Measurements from ENCODE around the gene HRH4.

Gene HRH4

DNA sequence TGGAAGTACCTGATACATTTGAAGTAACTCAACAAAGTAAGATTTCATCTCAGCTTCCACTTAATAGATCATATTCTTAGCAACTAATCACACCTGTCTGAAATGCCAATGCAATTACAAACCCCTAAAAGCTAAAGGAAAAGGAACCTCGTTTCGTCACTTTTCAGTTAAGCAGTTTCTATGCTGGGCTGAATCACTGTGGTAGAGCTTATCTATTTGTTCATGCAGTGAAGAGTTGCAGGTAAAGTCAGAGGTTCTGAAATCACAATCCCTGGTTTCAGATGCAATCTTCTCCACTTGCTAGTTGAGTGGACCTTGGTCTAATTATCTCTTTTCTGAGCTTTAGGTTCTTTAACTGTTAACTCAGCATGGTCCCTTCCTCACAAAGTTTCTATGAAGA lies 6.3 kb downstream of the HRH4 start:
- no peak overlapping the region for H3K4me3 ChIP-seq (ENCODE audit: low read depth, low read length)
- TF ChIP-seq, protein P1, sequence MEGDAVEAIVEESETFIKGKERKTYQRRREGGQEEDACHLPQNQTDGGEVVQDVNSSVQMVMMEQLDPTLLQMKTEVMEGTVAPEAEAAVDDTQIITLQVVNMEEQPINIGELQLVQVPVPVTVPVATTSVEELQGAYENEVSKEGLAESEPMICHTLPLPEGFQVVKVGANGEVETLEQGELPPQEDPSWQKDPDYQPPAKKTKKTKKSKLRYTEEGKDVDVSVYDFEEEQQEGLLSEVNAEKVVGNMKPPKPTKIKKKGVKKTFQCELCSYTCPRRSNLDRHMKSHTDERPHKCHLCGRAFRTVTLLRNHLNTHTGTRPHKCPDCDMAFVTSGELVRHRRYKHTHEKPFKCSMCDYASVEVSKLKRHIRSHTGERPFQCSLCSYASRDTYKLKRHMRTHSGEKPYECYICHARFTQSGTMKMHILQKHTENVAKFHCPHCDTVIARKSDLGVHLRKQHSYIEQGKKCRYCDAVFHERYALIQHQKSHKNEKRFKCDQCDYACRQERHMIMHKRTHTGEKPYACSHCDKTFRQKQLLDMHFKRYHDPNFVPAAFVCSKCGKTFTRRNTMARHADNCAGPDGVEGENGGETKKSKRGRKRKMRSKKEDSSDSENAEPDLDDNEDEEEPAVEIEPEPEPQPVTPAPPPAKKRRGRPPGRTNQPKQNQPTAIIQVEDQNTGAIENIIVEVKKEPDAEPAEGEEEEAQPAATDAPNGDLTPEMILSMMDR (IDR thresholded peaks at IDR 0.05; ENCODE audit: low read depth, low read length): no peak
- no peak for TF ChIP-seq POLR2A (IDR thresholded peaks at IDR 0.05; ENCODE audit: extremely low read depth, insufficient read length)
- TF ChIP-seq MYC (IDR thresholded peaks at IDR 0.05; ENCODE audit: low read depth, low read length): no peak
- TF ChIP-seq, protein P2, sequence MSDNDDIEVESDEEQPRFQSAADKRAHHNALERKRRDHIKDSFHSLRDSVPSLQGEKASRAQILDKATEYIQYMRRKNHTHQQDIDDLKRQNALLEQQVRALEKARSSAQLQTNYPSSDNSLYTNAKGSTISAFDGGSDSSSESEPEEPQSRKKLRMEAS (IDR thresholded peaks at IDR 0.05; ENCODE audit: low read depth, low read length): no peak
- DNase-seq (ENCODE audit: low read depth): no peak

DNA sequence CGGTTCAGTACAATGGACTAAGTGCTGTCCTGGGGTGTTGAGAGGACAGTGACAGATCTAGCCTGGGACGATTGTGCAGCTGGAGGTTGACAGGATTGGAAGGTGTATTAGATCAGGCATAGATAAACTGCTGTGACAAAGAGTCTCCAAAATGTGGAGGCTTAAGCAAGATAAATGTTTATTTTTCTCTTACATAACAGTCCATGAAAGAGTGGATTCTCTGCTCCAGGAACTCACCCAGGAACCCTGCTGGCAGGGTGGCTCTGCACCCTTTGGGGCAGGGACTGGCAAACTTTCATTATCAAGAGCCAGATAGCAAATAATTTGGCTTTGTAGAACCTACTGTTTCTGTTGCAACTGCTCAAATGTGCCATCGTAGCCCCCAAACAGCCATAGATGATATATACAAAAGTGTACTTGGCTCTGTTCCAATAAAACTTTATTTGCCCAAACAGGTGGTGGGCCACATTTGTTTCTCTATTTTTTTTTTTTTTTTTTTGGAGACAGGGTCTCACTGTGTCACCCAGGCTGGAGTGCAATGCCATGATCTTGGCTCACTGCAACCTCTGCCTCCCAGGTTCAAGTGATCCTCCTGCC lies 9.7 kb downstream of the HRH4 start:
- TF ChIP-seq, protein P2 (IDR thresholded peaks at IDR 0.05; ENCODE audit: low read depth, low read length): no peak
- TF ChIP-seq POLR2A (IDR thresholded peaks at IDR 0.05; ENCODE audit: extremely low read depth, insufficient read length) (no peak), MYC (IDR thresholded peaks at IDR 0.05; ENCODE audit: low read depth, low read length) (no peak)
- TF ChIP-seq, protein P1 (IDR thresholded peaks at IDR 0.05; ENCODE audit: low read depth, low read length): no peak
- DNase-seq (ENCODE audit: low read depth): no peak
- no peak overlapping the region for H3K4me3 ChIP-seq (ENCODE audit: low read depth, low read length)

DNA sequence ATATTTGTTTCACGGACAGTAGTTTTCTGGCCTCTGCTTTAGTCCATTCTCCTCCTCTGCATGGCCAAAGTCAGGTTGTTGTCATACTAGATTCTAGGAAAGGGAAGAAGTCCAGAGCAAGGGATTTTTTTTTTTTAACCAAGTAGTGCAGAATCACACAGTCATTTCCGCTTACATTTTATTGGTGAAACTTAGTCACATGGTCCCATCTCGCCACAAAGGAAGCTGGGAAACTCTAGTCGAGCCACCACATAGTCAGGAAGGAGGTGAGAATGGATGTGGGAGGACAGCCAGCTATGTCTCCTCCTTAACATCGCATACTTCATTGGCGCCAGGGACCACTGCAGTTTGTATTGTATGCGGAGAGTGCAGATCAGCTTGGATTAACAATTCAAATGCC lies 10.4 kb downstream of the HRH4 start:
- no peak overlapping the region for H3K4me3 ChIP-seq (ENCODE audit: low read depth, low read length)
- no peak for DNase-seq (ENCODE audit: low read depth)
- TF ChIP-seq MYC (IDR thresholded peaks at IDR 0.05; ENCODE audit: low read depth, low read length): no peak

DNA sequence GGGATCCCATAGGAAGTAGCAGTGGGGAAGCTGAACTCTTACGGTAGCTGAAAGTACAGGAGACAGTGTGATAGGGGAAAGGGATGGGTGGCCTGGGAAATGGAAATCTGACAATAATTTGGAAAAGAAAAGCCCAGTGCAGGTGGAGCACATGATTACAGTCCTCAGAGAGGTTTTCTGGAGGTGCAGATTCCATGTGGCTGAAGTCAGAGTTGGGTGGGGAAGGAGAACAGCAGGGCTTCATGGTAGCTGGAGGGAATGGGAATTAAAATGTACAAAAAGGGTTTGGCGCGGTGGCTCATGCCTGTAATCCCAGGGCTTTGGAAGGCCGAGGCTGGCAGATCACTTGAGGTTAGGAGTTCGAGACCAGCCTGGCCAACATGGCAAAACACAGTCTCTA lies 12.2 kb downstream of the HRH4 start:
- no peak for DNase-seq (ENCODE audit: low read depth)
- H3K4me3 ChIP-seq (ENCODE audit: low read depth, low read length): no peak overlapping the region
- TF ChIP-seq MYC (IDR thresholded peaks at IDR 0.05; ENCODE audit: low read depth, low read length) (no peak), POLR2A (IDR thresholded peaks at IDR 0.05; ENCODE audit: extremely low read depth, insufficient read length) (no peak)
- TF ChIP-seq, protein P2 (IDR thresholded peaks at IDR 0.05; ENCODE audit: low read depth, low read length): no peak
- TF ChIP-seq, protein P1 (IDR thresholded peaks at IDR 0.05; ENCODE audit: low read depth, low read length): no peak

DNA sequence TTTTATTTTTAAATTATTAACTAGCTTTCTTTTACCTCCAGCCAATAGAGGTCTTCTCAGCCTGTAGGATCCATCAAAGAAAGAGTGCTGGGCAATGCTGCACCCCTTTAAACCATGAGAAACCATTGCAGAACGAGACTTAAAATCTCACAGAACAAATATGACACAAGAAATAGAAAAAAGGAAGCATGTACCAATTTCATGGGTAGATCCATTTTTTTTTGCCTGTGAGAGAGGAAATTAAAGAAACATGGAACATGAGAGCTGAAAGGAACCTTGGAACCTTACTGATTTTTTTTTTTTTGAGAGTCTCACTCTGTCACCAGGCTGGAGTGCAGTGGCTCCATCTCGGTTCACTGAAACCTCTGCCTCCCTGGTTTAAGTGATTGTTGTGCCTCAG lies 14.0 kb downstream of the HRH4 start:
- TF ChIP-seq, protein P2 (IDR thresholded peaks at IDR 0.05; ENCODE audit: low read depth, low read length): no peak
- TF ChIP-seq MYC (IDR thresholded peaks at IDR 0.05; ENCODE audit: low read depth, low read length) (no peak), POLR2A (IDR thresholded peaks at IDR 0.05; ENCODE audit: extremely low read depth, insufficient read length) (no peak)
- TF ChIP-seq, protein P1 (IDR thresholded peaks at IDR 0.05; ENCODE audit: low read depth, low read length): no peak
- no peak overlapping the region for H3K4me3 ChIP-seq (ENCODE audit: low read depth, low read length)
- no peak for DNase-seq (ENCODE audit: low read depth)

DNA sequence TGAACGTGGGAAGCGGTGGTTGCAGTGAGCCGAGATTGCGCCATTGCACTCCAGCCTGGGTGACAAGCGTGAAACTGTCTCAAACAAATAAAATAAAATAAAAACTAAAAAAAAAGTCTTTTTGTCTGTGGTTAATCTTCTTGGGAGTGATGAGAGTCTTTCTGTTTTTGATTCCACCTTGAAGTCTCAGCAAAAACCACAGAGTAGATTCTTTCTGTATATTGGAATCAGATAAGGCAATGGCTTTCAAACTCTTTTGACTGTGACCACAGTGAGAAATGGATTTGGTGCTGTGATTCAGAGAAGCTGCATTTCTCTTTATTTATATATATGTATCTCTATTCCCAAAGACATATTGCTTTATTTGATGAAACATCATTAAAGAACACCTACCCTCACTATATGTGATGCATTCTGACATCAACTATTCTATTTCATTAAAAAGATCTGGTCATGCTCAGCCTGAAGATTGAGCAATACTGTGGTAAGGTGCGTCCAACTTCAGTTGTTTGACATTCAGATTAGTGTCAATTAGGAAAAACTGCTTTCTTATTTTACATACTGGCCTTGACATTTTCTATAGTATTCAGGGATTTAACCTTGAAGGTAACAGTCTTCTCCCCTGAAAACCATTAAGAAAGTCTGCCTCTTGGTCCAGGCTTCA lies 15.6 kb downstream of the HRH4 start:
- no peak for DNase-seq (ENCODE audit: low read depth)
- H3K4me3 ChIP-seq (ENCODE audit: low read depth, low read length): no peak overlapping the region
- TF ChIP-seq, protein P2 (IDR thresholded peaks at IDR 0.05; ENCODE audit: low read depth, low read length): no peak
- TF ChIP-seq, protein P1 (IDR thresholded peaks at IDR 0.05; ENCODE audit: low read depth, low read length): no peak
- TF ChIP-seq POLR2A (IDR thresholded peaks at IDR 0.05; ENCODE audit: extremely low read depth, insufficient read length): no peak
- no peak for TF ChIP-seq MYC (IDR thresholded peaks at IDR 0.05; ENCODE audit: low read depth, low read length)
